Stimulated activated CD4-positive, alpha-beta T cell treated with anti-CD3 and anti-CD28 coated beads, Interleukin-4, amount 100 ng/mL, for 24 hours (primary cell): ENCODE measurements around the gene CDK5RAP2.
"Not testable (repeated sequence)": the region's sequence is repeated elsewhere in the genome, so short reads cannot be mapped to it uniquely, and the experiment has no call there.

Experiments used
- DNase-seq: peaks from one replicate; pipeline ENCODE4 v3.0.0-alpha.2; 2020

Gene CDK5RAP2

DNA sequence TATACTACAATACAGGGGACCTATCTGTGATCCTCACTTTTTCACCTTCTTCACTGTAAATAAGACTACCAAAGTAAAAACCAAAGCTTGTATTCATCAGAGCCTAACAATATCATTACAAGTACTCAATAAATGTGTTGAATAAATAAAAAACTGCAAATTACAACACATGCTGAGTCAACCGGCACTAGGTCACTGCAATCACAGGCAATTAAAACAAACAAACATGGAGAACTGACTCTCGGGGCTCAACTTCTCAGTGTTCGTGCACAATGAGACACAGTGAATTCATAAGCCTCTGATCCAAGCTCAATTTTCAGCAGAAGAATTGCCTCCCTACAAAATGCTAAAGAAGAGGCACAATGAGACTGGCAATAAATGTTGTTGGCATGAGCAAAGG is 69.2 kb downstream of the CDK5RAP2 start:
- no peak for DNase-seq

DNA sequence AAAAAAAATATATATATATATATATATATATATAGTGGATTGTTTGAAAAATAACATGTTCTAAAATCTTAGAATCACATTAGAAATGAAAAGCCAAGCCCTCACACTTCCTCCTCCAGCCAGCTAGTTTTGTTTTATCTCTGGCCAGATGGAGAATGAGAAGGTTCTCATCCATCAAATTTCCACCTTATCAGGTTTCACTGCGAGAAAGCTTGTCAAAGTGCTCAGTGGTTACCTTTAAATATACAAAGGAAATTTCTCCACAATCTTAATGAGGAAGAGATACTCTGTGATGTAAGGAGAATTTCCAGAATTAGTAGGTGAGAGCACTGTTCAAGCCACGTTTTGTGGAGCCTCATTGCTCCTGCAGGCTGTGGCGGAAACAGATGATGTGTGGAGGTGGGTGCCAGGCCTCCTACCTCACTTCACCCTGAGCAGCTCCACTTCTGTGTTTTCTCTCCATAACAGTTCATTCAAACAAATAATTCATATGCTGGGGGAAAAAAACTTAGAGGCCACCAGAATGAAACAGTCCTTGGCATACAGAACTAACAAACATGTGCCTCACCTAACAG is 71.9 kb downstream of the CDK5RAP2 start:
- DNase-seq: no peak

DNA sequence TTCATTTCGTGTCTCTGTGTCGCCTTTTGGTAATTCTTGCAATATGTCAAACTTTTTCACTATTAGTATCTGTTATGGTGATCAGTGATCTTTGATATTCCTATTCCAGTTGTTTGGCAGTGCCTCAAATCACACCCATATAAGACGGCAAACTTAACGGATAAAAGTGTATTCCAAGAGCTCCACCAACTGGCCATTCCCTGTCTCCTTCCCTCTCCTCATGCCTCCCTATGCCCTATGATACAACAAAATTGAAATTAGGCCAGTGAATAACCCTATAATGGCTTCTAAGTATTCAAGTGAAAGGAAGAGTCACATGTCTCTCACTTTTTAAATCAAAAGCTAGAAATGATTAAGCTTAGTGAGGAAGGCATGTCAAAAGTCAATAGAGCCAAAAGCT is 74.8 kb downstream of the CDK5RAP2 start:
- no peak for DNase-seq

DNA sequence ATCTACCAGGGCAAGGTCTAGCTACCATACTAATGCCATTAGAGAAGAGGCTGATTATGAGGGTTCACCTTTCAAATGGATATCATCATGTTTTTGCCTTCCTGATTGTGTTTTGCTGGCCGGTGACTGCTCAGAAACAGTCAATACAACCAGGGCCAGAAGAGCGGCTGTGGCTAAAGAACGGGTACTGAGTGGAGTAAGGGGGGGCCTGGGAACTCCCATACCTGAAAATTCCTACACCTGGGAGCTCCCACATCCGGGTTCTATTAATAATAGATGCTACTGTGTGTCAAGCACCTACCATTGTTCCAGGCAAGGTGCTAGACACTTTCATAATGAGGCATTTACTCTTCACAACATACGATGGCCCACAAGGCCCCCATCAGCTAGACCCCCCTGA is 79.2 kb downstream of the CDK5RAP2 start:
- DNase-seq: no peak

DNA sequence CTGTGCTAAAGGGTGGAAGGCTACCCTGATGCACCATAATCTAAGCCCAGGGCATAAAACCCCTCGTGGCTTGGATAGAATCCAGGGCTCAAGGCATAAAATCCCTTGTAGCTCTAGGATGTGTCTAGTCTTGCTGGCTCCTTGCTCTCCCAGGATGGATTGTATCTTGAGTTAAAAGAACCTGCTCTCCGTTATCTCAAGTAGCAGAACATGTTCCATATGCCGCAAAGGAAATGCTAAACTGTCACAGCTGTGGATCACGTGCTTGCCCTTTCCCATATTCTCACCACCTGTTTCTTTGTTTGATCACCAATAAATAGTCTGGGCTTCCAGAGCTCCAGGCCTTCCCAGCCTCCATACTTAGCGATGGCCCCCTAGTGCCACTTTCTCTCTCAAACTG is 82.1 kb downstream of the CDK5RAP2 start:
- not testable (repeated sequence) for DNase-seq

DNA sequence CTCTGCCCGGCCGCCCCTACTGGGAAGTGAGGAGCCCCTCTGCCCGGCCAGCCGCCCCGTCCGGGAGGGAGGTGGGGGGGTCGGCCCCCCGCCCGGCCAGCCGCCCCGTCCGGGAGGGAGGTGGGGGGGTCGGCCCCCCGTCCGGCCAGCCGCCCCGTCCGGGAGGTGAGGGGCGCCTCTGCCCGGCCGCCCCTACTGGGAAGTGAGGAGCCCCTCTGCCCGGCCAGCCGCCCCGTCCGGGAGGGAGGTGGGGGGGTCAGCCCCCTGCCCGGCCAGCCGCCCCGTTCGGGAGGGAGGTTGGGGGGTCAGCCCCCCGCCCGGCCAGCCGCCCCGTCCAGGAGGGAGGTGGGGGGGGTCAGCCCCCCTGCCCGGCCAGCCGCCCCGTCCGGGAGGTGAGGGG is 83.5 kb downstream of the CDK5RAP2 start:
- not testable (repeated sequence) for DNase-seq

DNA sequence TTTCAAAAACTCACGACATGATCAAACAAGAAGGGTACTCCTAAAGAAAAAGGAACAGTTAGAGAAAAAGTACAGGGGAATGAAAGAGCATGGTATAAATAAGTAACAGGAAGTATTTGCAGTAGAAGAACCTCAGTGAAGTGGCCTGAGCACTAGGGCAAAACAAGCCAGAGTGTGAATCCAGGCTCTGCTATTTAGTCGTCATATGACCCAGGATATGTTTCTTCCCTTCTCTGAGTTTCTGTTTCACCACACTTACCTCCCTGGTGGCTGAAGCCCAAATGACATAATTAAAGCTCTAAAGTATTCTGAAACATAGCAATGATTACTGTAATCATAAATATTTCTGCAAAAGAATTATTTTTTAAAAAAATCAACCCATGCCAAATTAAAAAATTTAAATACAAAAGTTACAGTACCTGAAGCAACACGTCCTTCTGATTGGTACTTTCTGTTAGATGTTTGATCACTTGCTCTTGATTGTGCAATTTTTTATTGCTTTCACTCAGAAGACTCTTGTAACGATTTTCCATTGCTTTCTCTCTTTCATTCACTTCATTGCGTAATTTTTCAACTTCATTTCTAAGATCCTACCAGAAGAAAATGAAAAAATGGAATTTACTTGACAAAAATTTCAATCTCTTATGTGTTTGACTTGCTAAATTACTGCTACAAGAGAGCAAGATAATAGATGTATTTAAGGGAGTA is 88.9 kb downstream of the CDK5RAP2 start:
- no peak for DNase-seq

DNA sequence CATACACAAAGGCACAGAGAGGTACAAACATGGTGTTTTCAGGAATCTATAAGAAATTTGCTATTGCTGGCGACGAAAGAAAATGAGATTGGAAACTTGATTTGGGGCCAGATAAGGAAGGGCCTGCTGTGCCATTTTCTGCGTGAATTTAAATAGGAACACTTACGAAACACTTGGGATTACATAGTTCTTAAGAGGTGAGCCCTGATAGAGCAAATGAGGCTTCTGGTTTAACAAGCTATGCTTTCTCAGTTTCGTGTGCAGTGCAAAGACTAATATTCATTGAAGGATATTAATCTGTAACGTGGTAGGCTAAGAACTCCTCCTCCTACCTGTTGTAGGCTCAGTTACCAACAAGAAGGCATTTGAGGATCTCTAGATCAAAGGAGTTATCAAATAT is 93.1 kb downstream of the CDK5RAP2 start:
- DNase-seq: no peak

DNA sequence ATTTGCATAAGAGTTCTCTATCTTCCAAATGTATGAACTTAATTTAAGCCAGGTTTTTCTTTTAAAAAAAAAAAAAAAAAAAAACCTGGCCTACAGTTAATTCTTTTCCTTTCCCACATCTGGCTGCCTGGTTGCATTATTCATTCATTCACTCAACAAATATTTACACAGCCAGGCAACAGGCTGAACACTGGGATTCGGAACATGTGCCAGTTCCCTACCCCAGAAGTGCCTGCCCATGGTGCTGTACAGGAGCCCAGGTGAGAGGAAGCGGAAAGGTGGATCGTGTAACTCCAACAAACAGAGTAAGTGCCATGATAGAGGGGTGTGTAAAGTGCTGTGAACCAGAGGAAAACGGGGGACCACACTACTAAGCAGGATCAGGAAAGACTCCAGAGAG is 93.6 kb downstream of the CDK5RAP2 start:
- no peak for DNase-seq

DNA sequence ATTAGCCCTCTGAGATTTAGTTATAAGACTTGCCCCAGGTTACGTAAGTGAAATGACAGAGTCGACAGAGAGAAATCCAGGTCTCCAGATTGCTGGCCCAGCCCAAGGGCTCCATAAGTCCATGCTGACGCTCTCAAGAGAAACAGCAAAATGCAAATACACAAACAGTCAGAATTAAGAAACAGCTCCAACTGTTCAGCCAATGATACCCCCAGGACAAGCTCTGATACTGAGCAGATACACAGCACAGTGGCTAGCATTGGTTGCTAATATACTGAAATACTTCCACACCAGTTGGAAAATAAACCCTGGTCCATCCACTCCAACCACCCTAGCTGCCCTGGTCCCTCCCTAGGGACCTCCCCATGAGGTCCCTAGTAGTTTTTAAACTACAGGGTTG is 94.2 kb downstream of the CDK5RAP2 start:
- DNase-seq: no peak

DNA sequence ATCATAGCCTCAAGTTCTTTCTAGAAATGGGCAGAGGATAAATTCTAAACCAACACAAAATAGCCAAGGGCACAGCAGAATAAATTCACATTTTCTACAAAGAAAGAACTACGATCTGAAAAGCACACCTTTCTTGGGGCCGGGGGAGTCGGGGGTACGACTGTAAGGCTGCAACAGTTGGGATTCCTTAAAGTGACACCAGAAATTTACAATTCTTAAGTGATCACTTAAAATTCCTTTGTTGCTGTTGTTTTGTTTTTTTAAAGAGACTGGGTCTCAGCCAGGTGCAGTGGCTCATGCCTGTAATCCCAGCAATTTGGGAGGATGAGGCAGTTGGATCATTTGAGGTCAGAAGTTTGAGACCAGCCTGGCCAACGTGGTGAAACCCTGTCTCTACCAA is 95.8 kb downstream of the CDK5RAP2 start:
- no peak for DNase-seq

DNA sequence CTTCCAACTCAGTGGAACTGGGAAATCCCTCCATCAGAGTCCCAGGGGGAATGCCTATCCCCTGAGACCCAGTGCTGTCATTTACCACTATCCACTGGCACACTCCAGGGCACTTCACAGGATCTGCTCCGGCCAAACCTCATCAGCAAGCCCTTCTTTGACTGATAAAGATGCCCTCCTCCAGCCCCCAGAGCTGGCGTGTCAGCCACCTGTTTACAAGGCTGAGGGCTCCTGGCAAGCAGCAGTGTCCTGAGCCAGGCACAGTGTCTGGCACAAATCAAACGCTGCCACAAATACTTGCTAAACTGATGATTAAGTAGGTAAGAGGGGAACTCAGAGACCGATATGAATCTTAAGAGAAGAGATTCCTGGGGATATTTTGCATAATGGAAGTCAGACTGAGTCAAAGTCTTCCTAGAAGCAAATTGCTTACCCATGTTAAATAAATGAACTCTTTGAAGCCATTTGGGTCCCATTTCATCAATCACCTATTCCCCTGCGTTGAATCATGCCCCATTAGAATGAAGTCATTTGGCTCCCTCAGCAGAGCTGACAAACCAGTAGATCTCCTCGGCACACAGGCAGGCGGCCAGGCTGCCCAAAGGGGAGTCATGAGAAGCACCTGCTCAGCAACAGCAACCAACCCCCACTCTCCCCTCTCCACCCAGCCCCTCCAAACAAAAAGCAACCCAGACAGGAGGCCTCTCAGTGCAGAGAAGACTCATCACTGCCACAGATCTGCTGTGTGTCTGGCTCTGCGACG is 97.4 kb downstream of the CDK5RAP2 start:
- DNase-seq: no peak

DNA sequence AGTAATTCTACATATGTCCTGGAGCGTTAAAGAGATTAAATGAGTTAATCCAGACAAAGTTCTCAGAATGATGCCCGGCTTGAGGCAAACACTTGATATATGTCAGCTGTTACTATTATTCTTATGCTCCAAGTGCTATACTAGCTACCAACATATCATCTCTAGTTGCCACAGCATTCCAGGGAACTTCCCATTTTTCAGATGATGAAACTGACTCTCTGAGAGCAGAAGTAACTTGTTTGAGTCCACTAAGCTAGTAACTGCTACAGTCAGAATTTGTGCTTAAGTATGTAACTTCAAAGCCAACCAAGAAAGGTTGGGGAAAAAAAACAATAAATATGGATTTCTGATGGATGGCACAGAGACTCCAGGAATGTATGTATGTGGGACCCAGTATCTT is 98.1 kb downstream of the CDK5RAP2 start:
- no peak for DNase-seq

DNA sequence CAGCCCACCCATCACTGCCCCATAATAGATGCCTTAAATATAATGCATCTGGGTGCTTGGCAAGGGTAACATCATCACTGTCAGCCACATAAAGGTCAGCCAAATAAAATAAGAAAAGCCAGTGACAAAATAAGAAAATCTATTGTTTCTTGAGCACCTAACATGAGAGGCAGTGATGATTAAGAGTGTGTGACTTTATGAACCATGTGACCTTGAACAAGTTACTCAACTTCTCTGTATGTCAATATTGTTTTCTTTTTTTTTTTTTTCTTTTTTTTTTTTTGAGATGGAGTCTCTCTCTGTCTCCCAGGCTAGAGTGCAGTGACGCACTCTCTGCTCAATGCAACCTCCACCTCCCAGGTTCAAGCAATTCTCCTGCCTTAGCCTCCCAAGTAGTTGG is 98.7 kb downstream of the CDK5RAP2 start:
- DNase-seq: no peak

DNA sequence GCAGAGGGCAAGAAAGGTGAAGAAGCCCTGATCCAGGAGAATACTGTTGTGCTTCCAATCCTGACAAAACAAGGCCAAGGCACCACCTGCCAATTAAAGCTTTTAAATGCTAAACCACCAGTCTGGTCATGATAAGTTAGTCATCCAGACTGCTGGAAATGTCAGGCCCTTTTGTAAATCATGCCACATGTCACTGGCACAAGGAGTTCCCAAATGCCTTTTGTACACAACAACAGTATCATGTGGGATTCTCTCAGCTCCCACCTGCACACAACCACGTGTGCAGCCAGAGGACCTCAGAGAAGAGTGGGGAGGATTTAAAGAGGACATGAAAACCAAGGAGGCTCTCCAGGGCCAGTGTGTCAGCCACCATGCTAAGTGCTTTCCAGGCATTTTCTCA is 99.3 kb downstream of the CDK5RAP2 start:
- no peak for DNase-seq

DNA sequence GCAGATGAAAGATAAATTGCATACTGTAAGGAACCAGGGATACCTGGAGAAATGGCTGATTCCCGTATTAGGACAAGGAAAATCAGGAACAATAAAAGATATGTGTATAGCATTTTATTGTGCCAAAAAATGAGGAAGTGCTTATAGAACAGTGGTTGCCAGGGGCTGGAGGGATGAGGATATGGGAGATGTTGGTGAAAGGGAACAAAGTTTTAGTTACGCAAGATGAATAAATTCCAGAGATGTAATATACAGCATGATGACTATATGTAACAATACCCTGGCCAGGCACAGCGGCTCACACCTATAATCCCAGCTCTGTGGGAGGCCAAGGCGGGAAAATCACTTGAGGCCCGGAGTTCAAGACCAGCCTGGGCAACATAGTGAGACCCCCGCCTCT is 101.8 kb downstream of the CDK5RAP2 start:
- DNase-seq: no peak

DNA sequence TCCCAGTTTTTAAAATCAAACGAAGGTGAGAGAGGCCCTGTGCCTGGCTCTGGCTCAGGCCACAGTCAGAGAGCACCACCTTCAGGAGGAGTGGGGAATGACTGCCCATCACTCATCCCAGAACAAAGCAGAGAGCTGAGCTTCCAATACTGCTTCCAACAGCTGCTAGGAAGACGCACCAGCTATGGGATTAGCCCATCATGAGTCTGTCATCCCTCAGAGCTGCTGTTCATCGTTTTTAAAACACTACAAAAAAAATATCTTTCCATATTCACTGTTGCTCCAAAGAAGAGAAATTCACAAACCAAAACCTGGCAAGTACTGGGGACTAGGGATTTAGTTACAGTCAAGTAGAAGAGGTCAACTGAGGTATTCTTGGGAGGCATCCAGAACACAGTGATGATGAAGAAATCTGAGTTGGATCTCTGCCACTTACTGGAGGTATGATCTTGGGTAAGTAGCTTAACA is 102.4 kb downstream of the CDK5RAP2 start:
- no peak for DNase-seq

DNA sequence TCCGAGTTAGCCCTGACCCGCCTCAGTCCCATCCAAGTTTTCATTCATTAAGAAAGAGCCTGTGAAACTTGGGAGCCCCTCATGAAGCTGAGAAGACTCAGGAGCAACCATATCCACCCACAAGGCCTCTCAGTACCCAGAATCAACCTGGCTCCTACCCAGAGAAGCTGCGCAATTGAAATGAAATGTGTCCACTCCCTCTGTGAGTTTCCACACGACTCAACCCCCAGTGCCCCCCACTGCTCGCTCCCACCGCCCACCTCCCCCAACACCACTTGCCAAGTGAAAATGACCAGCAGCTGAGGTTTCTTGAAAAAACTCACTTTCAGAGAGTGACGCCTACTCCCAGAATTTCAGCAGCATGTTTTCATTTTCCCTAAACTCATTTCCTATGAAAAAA is 104.6 kb downstream of the CDK5RAP2 start:
- DNase-seq: no peak

DNA sequence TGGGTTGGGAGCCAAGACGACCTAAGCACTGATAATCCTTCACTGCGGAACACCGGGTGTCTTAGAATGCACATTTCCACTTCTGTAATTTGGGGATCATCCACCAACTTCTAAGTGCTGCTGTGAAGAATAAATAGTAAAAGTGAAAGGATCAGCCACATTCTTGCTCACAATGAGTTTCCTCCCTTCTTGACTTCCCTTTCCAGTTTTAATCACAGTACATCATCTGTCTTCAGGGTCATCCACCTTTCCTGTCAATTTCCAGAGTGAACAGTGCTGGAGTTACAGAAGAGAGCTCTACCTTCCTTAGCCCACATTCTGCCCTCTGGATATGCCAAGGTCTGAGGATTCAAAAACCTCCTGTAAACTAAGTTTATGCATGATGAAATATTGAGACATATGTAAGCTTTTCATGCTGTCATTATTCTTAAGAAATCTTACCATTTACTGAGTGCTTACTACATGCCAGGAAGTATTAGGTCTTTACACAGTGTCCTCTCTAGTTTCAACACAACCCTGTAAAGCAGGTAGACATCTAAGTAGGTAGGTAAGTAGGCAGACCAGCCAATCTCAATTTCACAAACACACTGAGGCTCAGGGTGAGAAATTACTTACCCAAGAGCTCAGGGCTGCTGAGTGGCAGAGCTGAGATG is 105.2 kb downstream of the CDK5RAP2 start:
- DNase-seq: no peak

DNA sequence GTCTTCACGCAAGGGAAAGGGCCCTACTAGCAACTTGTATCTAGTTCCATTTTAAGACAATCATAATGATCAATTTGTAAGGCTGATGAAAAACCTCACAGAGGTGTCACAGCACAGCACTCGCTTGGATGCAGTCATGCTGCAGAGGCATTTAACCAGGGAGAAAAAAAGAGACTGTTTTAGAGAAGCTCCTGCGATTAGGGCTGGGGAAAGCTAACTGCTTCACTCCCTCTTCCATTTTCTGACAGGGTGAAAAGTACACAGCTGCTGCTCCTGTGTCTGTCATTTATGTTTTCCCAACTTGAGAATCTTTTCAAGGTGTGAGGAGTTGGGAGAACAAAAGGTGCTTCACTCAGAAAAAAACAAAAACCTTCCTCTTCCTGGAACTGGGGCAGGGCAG is 106.4 kb downstream of the CDK5RAP2 start:
- no peak for DNase-seq

DNA sequence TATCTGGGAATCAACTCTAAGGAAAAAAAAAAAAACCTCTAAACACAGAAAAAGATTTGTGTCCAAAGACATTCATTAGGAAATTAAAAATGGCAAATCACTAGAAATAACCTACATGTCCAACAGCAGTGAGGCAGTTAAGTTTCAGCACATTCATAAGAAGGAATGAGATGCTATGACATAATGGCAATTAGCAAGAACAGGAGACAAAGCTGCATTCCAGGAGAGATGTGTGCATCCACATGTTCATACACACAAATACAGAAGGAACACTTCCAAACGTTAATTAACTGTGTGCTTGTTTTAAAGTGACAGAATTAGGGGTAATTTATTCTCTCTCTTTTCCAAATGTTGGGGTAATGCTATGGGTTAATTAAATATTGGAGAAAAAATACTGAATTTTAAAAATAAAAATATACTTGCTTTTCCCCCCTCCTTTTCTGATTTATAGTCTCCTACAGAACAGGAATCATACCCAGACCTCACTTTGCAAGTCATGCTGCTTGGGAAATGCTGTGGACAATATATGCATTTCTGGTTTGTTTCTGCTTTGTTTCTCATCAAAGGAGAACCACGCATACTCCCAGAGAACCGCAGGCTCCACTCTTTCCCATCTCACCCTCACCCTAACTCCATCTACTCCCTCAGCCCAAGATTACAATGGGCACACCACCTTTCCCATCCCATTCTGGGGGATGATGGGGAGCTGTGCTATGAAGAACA is 114.1 kb downstream of the CDK5RAP2 start:
- DNase-seq: no peak

DNA sequence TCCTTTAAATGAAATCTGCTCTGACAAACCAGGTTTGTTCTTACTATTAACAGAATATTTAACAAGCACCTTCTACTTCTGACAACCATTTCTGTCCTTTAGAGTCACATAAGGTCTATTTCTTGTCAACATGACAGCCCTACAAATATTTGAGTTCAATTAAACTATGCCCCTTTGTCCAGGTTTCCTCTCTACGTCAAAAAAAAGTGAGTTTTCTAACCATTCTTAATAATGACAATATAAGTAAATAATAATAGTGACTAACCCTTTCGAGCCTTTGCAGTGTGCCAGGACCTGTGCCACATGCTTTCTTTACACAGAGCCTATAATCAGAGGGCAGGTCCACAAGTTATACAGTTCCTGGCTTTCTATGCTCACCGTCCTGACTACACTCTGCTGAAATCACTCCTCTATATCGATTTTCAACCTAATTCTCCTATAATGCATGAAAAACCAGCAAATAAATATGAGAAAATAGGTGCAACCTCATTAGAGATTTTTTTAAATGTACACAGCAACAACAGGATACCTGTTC is 115.0 kb downstream of the CDK5RAP2 start:
- DNase-seq: no peak
